ENCODE data around the gene MYCN. TPM values are rescaled to one million over a fixed set of nuclear protein-coding genes. Genes with fewer than 3 reads are reported as not detected.

The MYCN gene
- polyA plus RNA-seq, 1 donor (not counting 4 experiments of a cell fraction or from before 2014, with no cell fraction given) = not detected

GRCh38 chr2:15893689-15894480 is 46.5 kb upstream of the MYCN start:
- Histone ChIP-seq H3K4me1 (ENCODE audit: control insufficient read depth, extremely low read depth, insufficient read depth, low read length) (peaks cover 8% of the 10 kb centered on the region), H3K79me2 (ENCODE audit: control insufficient read depth, insufficient read depth, low read length) (no peaks in the 10 kb centered on the region), H3K9me1 (ENCODE audit: control insufficient read depth, extremely low read depth, insufficient read depth, low read length) (no peaks in the 10 kb centered on the region), H3K27ac (ENCODE audit: control insufficient read depth, insufficient read depth, low read length) (no peak overlapping the region), H3K4me3 (ENCODE audit: control insufficient read depth in 2 of 3, extremely low read depth in 1 of 3, insufficient read depth in 2 of 3, low read depth in 1 of 3, low read length in 3 of 3) (no peak overlapping the region), H3K4me2 (ENCODE audit: control insufficient read depth, extremely low read depth, insufficient read depth, low read depth, low read length) (no peak overlapping the region), H3K9ac (ENCODE audit: control insufficient read depth, extremely low read depth, insufficient read depth, low read length) (no peak overlapping the region), H2AFZ (ENCODE audit: control insufficient read depth, low read length) (no peak overlapping the region), H4K20me1 (ENCODE audit: control insufficient read depth, extremely low read depth, insufficient read depth, low read length) (no peaks in the 10 kb centered on the region), H3K36me3 (ENCODE audit: control insufficient read depth in 2 of 2, extremely low read depth in 1 of 2, insufficient read depth in 2 of 2, low read length in 2 of 2) (no peaks in the 10 kb centered on the region), H3K9me3 (ENCODE audit: control insufficient read depth, low read depth, low read length) (no peaks in the 10 kb centered on the region), H3K27me3 (ENCODE audit: control insufficient read depth, extremely low read depth, insufficient read depth, low read length) (no peaks in the 10 kb centered on the region)
- FAIRE-seq (peak; percentile 91), DNase-seq (ENCODE audit: low read depth, low spot score) (no peak)
- dilution Hi-C loops (cut with MboI; ENCODE audit: extremely low pct_ligation_motif_present, low sequenced_read_pairs) = no loop called here
- TF ChIP-seq CTCF (optimal IDR thresholded peaks at IDR 0.05 in 1 of 3, IDR thresholded peaks at IDR 0.05 in 1 of 3, conservative IDR thresholded peaks at IDR 0.05 in 1 of 3; ENCODE audit: extremely low read depth in 1 of 3, insufficient read depth in 2 of 3, low read length in 3 of 3) (no peak), EZH2 (IDR thresholded peaks at IDR 0.05; ENCODE audit: low read length) (no peak)

GRCh38 chr2:15894481-15895144 is 45.7 kb upstream of the MYCN start:
- peaks cover 8% of the 10 kb centered on the region for H3K4me1 ChIP-seq (ENCODE audit: control insufficient read depth, extremely low read depth, insufficient read depth, low read length)
- TF ChIP-seq EZH2 (IDR thresholded peaks at IDR 0.05; ENCODE audit: low read length) (no peak), CTCF (optimal IDR thresholded peaks at IDR 0.05 in 1 of 3, IDR thresholded peaks at IDR 0.05 in 1 of 3, conservative IDR thresholded peaks at IDR 0.05 in 1 of 3; ENCODE audit: extremely low read depth in 1 of 3, insufficient read depth in 2 of 3, low read length in 3 of 3) (no peak)
- dilution Hi-C loops (cut with MboI; ENCODE audit: extremely low pct_ligation_motif_present, low sequenced_read_pairs) = no loop called here
- H3K27ac ChIP-seq (ENCODE audit: control insufficient read depth, insufficient read depth, low read length) = no peak overlapping the region
- no peak overlapping the region for H3K4me3 ChIP-seq (ENCODE audit: control insufficient read depth in 2 of 3, extremely low read depth in 1 of 3, insufficient read depth in 2 of 3, low read depth in 1 of 3, low read length in 3 of 3)
- H3K79me2 ChIP-seq (ENCODE audit: control insufficient read depth, insufficient read depth, low read length) = no peaks in the 10 kb centered on the region
- H3K27me3 ChIP-seq (ENCODE audit: control insufficient read depth, extremely low read depth, insufficient read depth, low read length) = no peaks in the 10 kb centered on the region
- no peaks in the 10 kb centered on the region for H4K20me1 ChIP-seq (ENCODE audit: control insufficient read depth, extremely low read depth, insufficient read depth, low read length)
- H3K9me3 ChIP-seq (ENCODE audit: control insufficient read depth, low read depth, low read length) = no peaks in the 10 kb centered on the region
- no peak for FAIRE-seq
- H3K36me3 ChIP-seq (ENCODE audit: control insufficient read depth in 2 of 2, extremely low read depth in 1 of 2, insufficient read depth in 2 of 2, low read length in 2 of 2) = no peaks in the 10 kb centered on the region
- no peak overlapping the region for H3K9ac ChIP-seq (ENCODE audit: control insufficient read depth, extremely low read depth, insufficient read depth, low read length)
- H2AFZ ChIP-seq (ENCODE audit: control insufficient read depth, low read length) = no peak overlapping the region
- no peak overlapping the region for H3K4me2 ChIP-seq (ENCODE audit: control insufficient read depth, extremely low read depth, insufficient read depth, low read depth, low read length)
- no peaks in the 10 kb centered on the region for H3K9me1 ChIP-seq (ENCODE audit: control insufficient read depth, extremely low read depth, insufficient read depth, low read length)
- DNase-seq (ENCODE audit: low read depth, low spot score) = no peak

All from keratinocyte (primary cell).